HG02981 (cell line): ENCODE measurements around the gene ATP4A.

ENCODE experiments used
- ATAC-seq: cut with Tn5 transposase; IDR thresholded peaks from one replicate; pipeline ENCODE4 v1.9.1; 2021; ENCODE audit warnings: mild to moderate bottlenecking, moderate library complexity; ENCODE audit not compliant: unreplicated experiment

ATP4A gene

DNA sequence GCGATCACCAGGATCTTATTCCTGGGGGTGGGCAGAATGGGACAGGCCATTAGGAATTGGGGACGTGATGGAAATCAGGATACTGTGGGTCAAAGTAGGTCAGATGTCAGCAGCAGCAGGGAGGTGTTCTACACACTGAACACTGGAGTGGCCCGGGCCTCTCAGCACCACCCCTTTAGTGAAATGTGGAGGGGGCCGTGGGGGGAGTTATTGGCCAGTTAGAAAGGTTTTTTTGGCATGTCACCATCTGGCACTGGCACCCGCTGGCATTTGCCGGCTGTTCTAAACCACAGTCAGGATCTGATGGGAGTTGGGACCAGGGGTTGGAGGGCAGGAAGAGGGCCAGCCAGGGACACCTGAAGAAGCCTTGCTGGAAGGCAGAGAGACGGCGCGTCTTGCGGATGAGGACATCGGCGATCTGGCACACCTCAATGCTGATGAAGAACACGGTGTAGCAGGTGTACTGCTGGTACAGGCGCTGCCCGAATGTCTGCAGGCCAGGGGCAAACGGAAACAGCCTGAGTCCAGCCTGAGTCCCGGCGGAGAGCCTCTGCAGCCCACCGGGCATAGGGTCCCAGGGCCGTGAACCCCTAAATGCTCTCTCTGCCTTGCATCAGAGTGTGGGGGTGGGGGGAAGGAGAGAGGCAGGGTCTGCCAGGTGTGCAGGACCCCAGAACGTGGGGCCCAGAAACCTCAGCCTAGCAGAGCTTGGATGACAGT, 12.2 kb downstream of the ATP4A start:
- ATAC-seq: no peak

GRCh38 chr19:35549879-35550523, 13.5 kb downstream of the ATP4A start:
- ATAC-seq: no peak

DNA sequence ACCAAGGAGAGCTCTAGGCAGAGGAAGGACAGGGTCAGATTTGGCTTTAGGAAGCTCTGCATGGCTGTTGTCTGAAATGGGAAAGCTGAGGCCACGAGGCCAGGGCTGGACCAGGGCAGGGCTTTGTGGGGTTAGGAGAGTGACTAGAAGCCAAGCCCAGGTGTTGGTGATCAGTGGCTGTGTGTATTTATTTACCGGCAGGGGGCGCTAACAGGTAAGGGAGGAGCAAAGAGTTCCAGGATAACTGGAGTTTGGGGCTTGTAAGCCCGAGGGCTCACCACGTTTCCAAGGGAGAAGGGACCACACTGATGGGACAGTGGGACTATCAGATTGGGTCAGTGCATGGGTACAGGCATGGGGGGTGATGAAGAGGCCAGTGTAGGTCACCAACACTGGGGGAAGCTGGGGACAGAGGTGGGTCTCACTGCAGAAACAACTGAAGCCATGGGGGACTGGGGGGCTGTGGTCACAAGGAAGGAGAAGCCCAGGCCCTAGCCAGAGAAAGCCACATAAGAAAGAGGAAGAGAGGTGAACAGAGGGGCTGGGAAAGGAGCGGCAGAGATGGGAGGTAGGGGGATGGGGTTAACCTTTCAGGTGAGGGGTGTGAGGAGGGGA, 14.2 kb downstream of the ATP4A start:
- no peak for ATAC-seq

DNA sequence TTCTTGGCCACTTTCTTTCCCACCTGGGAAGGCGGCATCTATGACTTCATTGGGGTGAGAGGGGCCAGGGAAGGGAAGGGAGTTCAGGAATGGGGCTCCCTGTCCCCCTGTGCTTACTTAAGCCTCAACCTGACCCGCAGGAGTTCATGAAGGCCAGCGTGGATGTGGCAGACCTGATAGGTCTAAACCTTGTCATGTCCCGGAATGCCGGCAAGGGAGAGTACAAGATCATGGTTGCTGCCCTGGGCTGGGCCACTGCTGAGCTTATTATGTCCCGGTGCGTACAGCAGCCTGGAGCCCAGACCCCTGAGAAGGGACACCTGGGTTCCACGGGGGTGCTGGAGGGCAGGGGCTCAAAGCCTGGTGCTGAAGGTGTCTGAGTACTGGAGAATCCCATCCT, 16.9 kb downstream of the ATP4A start:
- ATAC-seq: no peak

GRCh38 chr19:35545855-35546381, 17.5 kb downstream of the ATP4A start:
- peak; percentile 29 for ATAC-seq

DNA sequence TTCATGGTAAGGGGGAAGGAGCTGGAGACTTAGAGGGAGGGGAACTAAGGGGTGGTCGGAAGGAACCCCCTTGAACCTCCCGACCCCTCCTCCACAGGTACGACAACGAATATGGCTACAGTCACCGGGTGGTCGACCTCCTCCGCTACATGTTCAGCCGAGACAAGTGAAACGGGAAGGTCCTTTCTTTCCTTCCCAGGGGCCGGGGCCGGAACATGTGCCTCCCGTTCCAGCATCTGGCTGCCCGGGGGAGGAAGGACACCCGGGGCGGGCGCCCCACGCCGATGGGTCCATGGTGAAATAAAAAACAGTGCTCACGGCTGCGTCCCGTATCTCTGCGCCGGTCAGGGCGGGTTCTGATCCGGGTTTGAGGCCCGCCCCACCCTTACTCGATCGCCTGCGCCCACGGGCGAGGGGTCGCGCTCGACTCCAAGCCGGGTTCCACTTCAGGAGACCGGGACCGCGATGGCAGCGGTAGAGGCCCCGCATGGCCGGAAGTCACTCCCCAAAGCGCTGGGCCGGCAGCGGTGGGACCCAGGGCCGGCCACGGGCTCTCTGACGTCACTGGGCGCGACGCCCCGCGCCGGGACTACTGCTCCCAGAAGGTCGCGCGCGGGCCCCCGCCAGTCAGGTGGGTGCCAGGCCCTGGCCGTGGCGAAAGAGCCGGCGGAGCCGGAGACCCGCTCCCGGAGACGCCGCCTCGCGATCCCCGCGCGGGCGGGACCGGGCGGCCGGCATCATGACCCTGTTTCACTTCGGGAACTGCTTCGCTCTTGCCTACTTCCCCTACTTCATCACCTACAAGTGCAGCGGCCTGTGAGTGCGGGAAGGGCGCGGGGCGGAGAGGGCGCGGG, 18.2 kb downstream of the ATP4A start, which contains the start of gene TMEM147:
Gene TMEM147, plus strand, starts transcription at position 626 of the 854 bp plus-strand sequence. Its CDS starts 114 bp downstream, at position 740.
- ATAC-seq: peak; percentile 72

DNA sequence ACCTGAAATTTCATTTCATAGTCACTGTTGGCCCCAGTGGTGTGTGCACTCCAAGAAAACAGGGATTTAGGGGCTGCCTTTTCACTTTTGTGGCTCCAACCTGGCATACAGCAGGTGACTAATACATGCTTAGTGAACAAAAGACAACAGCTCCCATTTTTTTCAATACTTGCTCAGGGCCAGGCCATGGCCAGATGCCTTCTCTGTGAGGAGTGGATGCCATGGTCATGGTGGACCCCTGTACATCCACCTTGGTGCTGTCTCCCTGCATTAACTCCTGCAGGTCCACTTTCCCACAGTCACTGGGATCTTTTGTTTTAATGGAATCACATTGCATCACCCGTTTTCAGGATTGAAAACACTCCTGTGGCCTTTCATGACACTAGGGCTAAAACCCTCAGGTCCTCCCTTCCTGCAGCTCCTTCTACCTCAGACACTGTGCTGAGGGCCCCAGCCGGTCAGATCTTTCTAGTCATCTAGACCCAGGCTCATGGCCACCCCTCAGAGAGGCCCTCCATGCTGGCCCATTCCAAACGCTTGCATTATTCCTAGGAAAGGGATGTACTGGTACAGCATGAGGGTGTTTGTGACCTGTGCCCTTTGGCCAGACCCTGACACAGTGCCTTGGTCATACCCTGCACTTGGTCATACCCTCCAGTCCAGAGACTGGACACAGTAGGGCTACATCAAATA, 19.2 kb downstream of the ATP4A start:
- ATAC-seq: no peak

- ATAC-seq: no peak
These were observed 20.0 kb downstream of the ATP4A start for GRCh38 chr19:35543280-35544109.

- no peak for ATAC-seq
These were observed 21.2 kb downstream of the ATP4A start for GRCh38 chr19:35542209-35542608.

DNA sequence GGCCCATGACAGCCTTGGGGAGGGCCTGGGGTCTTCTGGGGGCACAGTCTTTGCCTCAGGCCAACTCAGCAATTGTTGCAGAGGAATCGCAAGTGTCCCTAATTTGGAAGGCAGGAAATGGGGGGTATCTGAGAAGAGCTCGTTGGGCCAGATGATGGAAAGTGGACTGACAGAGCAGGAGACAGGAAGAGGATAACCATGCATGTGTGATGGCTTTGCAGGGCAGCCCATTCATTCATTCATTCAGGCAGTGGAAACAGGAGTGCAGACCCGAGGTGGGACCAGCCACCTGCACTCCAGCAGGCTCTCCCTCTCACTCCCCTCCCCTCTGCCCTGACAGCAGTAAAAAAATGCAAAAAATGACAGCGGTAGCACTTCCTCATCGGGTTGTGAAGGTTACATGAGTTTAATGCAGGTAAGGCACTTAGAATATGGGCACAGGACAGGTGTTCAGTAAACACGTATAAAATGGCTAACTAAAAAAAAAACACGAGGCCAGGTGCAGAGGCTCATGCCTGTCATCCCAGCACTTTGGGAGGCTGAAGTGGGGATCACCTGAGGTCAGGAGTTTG, 23.0 kb downstream of the ATP4A start:
- no peak for ATAC-seq

DNA sequence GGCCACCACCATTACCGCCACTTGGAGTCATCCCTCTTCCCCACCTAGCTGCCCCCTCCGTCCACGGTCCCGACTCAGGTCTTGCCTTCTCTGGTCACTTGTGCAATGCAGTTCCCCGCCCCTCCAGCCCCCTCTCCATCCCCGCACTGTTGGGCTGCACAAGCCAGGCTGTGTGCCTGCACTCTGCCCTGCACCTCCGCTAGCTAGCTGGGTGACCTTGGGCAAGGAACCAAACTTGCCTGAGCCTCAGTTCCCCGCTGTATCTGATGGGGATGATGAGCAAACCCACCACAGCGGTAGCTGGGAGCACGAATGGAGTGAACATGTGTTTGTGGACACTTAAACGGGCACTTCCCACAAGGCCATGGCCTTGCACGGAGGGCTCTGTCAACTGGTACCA, 23.6 kb downstream of the ATP4A start:
- ATAC-seq: no peak

- ATAC-seq: no peak
These were observed 24.1 kb downstream of the ATP4A start for GRCh38 chr19:35539314-35539713.

- no peak for ATAC-seq
These were observed 28.5 kb downstream of the ATP4A start for GRCh38 chr19:35534803-35535480.

DNA sequence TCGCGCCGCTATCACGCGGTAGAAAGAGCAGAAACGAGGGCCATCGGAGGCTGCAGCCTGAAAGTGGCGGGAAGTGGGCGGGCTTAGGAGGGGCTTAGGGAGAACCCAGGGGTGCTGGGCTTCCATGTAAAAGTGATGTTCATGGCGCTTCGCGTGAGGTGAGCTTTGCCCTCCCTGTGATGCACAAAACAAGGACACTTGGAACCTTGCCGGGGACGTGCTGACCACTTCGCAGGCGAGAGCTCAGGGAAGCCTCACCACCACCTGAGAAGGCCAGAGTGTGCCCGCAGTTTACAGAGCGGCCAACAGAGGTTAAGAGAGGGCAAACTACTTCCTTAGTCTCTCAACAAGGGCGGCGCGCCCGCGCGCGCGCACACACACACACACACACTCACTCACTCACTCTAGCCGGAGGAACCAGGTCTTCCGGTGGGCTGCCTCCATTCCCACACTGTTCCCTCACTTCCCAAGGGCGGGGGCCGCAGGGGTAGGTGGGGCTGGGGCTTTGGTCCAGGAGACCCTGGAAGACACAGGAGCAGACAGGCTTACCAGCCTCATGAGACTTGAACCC, 29.6 kb downstream of the ATP4A start:
- no peak for ATAC-seq

DNA sequence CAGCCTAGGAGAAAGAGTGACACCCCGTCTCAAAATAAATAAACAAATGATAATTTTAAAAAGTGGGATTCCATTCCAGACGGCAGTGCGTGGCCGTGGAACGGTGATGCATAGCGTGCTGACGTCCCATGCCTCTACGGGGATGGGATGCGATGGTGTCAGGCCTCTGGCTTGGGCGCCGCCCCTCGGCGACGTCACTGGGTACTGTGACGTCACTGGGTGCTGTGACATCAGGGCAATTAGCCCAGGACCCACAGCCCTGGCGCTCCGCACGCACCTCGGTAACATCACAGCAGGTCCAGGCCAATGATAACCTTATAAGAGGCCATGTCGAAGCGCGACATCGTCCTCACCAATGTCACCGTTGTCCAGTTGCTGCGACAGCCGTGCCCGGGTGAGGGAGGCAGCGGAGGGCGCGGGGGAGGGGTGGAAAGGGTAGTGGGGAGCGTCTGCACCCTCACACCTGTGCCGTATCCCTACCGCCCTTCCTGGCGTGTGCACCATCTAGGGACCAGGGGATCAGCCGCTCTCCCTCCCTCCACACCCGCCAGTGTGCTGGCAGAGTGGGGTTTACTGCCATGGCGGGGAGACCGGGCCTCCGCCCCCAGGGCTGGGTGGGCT, 30.1 kb downstream of the ATP4A start, which contains the start of gene GAPDHS:
Gene GAPDHS, plus strand, starts transcription at position 256 of the 621 bp plus-strand sequence. Its CDS starts 72 bp downstream, at position 328.
- ATAC-seq: no peak

- ATAC-seq: no peak
These were observed 32.2 kb downstream of the ATP4A start for GRCh38 chr19:35531291-35531690.
